CD14-positive monocyte (primary cell): ENCODE data around the gene KLF15. TPM values are rescaled to one million over a fixed set of nuclear protein-coding genes. Genes with fewer than 3 reads are reported as not detected.

Experiments used
- DNase-seq, 3 donors: peaks; one replicate each; pipeline ENCODE4 v3.0.0-alpha.2; 2011 to 2022
- H2AFZ ChIP-seq: 2 replicates; pipeline ENCODE4 v1.6.0; 2012; ENCODE audit warnings: mild to moderate bottlenecking, low read depth, low read length, inconsistent platforms; ENCODE audit not compliant: insufficient read depth, poor library complexity, severe bottlenecking
- H3K27ac ChIP-seq, 2 donors: 1 replicate in 1 of 2; 2 replicates in 1 of 2; pipeline ENCODE4 v1.5.1; 2012 to 2013; ENCODE audit warnings: low read length in 2 of 2, control low read depth in 1 of 2, inconsistent platforms in 1 of 2, low read depth in 1 of 2, mild to moderate bottlenecking in 1 of 2
- H3K27me3 ChIP-seq, 2 donors: one replicate each; pipeline versions ENCODE4 v1.6.0 to v1.6.1; 2011 to 2013; ENCODE audit warnings: low read length in 2 of 2; ENCODE audit not compliant: control insufficient read depth in 2 of 2, insufficient read depth in 2 of 2
- H3K36me3 ChIP-seq, 2 donors: replicated peaks in 1 of 2; 1 replicate in 1 of 2; 2 replicates in 1 of 2; pipeline versions ENCODE4 v1.5.1 to v1.6.1; 2012 to 2013; ENCODE audit warnings: low read length in 2 of 2, control low read depth in 1 of 2, inconsistent platforms in 1 of 2, mild to moderate bottlenecking in 1 of 2; ENCODE audit not compliant: insufficient read depth in 2 of 2, control insufficient read depth in 1 of 2
- H3K4me1 ChIP-seq, 2 donors: 1 replicate in 1 of 2; 2 replicates in 1 of 2; pipeline versions ENCODE4 v1.5.1 to v1.6.1; 2012 to 2013; ENCODE audit warnings: low read length in 2 of 2, control low read depth in 1 of 2, inconsistent platforms in 1 of 2, mild to moderate bottlenecking in 1 of 2, moderate library complexity in 1 of 2; ENCODE audit not compliant: insufficient read depth in 2 of 2, control insufficient read depth in 1 of 2
- H3K4me2 ChIP-seq: replicated peaks from 2 replicates; pipeline ENCODE3; 2012; ENCODE audit warnings: low read length, moderate library complexity, mild to moderate bottlenecking; ENCODE audit not compliant: poor library complexity, severe bottlenecking; ENCODE audit errors: extremely low read depth
- H3K4me3 ChIP-seq, 3 experiments: fragments of 200-600 bp in 1 of 3; sonication (generic) in 1 of 3; replicated peaks in 1 of 3; 1 replicate in 2 of 3; 2 replicates in 1 of 3; pipeline ENCODE4 v1.5.1; 2011 to 2013; ENCODE audit warnings: low read length in 3 of 3, mild to moderate bottlenecking in 3 of 3, control low read depth in 2 of 3, low read depth in 2 of 3, inconsistent platforms in 1 of 3, moderate library complexity in 1 of 3
- H3K79me2 ChIP-seq: 2 replicates; pipeline ENCODE4 v1.6.0; 2012; ENCODE audit warnings: mild to moderate bottlenecking, control low read depth, inconsistent platforms, low read length, moderate library complexity; ENCODE audit not compliant: insufficient read depth
- H3K9ac ChIP-seq: 2 replicates; pipeline ENCODE4 v1.6.0; 2017; ENCODE audit warnings: low read length, mild to moderate bottlenecking; ENCODE audit not compliant: insufficient read depth, poor library complexity, severe bottlenecking
- H3K9me3 ChIP-seq, 2 donors: replicated peaks in 1 of 2; 1 replicate in 1 of 2; 2 replicates in 1 of 2; pipeline versions ENCODE4 v1.5.1 to v1.6.1; 2012 to 2013; ENCODE audit warnings: low read length in 2 of 2, control low read depth in 1 of 2; ENCODE audit not compliant: control insufficient read depth in 1 of 2, insufficient read depth in 1 of 2
- H4K20me1 ChIP-seq: 2 replicates; pipeline ENCODE4 v1.6.0; 2012; ENCODE audit warnings: mild to moderate bottlenecking, low read length, control low read depth, moderate library complexity; ENCODE audit not compliant: insufficient read depth
- H3K27ac Mint-ChIP-seq, 7 donors: one replicate each; pipeline ENCODE4 v1.8.0; 2020; ENCODE audit warnings: mild to moderate bottlenecking in 7 of 7, mixed read lengths in 7 of 7, moderate library complexity in 6 of 7, inconsistent platforms in 2 of 7
- H3K27me3 Mint-ChIP-seq, 3 donors: one replicate each; pipeline ENCODE4 v1.8.0; 2021 to 2022; ENCODE audit warnings: low read depth in 3 of 3, mild to moderate bottlenecking in 3 of 3, mixed read lengths in 3 of 3, moderate library complexity in 3 of 3, inconsistent platforms in 1 of 3
- H3K36me3 Mint-ChIP-seq, 2 donors: one replicate each; pipeline ENCODE4 v1.8.0; 2020; ENCODE audit warnings: mixed read lengths in 2 of 2, inconsistent platforms in 1 of 2, mild to moderate bottlenecking in 1 of 2
- H3K4me1 Mint-ChIP-seq: one replicate; pipeline ENCODE4 v1.8.0; 2020; ENCODE audit warnings: mild to moderate bottlenecking, mixed read lengths
- H3K4me3 Mint-ChIP-seq, 2 donors: one replicate each; pipeline ENCODE4 v1.8.0; 2020; ENCODE audit warnings: mild to moderate bottlenecking in 2 of 2, mixed read lengths in 2 of 2, moderate library complexity in 1 of 2
- H3K9me3 Mint-ChIP-seq, 7 donors: one replicate each; pipeline ENCODE4 v1.8.0; 2020 to 2022; ENCODE audit warnings: mixed read lengths in 7 of 7, mild to moderate bottlenecking in 6 of 7, moderate library complexity in 6 of 7, inconsistent platforms in 2 of 7
- WGBS: methylation state at CpG from one replicate; pipeline ENCODE4 v1.1.5; 2013; ENCODE audit warnings: missing lambda C conversion rate; ENCODE audit not compliant: insufficient coverage; 5-methylcytosine and 5-hydroxymethylcytosine counted together
- intact Hi-C, 2 donors: fragments of 100-400 bp; cut with micrococcal nuclease; formaldehyde crosslinking; loops; one replicate each; pipeline versions ENCODE4 v1.15.0 to v1.15.1; 2023
- polyA plus RNA-seq, 3 donors: library from polyadenylated mRNA; depleted of rRNA in 1 of 3; unstranded in 2 of 3; stranded (reverse) in 1 of 3; fragments of 300-500 nt in 2 of 3; fragments of >200 nt in 1 of 3; fragmentation: Illumina TruSeq in 2 of 3; gene quantifications; 1 replicate in 2 of 3; 2 replicates in 1 of 3; pipeline ENCODE4 v1.2.3, GENCODE V29; 2012 to 2021
- TF ChIP-seq, protein P1 (sequence below): fragments of 200-600 bp; IDR thresholded peaks from one replicate; pipeline ENCODE4 v1.8.0; 2022; ENCODE audit warnings: antibody characterized with exemption, mild to moderate bottlenecking

KLF15 gene
- polyA plus RNA-seq, 3 donors: not detected

DNA sequence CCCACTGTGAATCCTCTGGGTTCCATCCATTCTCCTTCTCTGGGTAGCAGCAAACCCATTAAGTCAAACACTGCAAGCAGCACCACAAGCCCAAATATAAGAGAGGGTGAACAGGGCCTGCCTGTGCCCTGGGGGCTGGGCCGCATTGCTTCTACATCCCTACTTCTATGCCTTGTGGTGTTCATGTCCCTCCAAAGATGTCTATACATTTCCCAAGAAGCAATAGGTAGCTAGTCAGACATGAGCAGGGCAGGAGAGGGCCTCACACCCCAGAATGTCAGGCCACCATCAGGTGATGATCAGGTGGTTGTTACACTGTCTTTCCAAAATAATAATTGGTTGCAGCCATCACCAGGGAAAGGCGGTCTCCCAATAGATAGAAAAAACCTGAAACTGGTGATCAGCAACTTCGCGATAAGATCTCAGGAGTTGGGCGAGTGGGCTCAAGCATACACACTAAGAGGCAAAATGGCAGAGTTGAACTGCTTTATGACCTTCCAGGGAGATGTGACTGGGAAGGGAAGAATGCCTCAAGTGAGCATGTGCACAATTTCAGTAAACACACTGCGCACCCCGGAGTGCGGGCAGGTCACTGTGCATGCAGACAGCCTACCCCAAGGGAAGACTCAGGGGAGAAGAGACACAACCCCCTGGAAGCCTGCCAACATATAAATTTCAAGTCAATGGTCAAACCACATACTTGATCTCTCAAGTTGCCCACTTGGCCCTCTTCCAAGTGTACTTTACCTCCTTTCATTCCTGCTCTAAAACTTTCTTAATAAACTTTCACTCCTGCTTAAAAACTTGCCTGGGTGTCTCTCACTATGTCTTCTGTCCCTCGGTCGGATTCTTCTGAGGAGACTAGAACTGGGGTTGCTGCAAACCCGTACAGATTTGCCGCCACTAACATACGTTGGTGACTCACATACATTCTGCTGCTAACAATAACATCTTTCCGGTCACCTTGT, 39.9 kb downstream of the KLF15 start:
- intact Hi-C loops: no loop called here
- Histone ChIP-seq H3K27ac (no peak overlapping the region), H3K9me3 (peaks cover 0 to 2% of the 10 kb centered on the region in 2 donors), H3K27me3 (no peaks in the 10 kb centered on the region), H4K20me1 (no peaks in the 10 kb centered on the region), H3K9ac (no peak overlapping the region), H2AFZ (no peak overlapping the region), H3K36me3 (no peaks in the 10 kb centered on the region), H3K4me2 (no peak overlapping the region), H3K4me1 (no peaks in the 10 kb centered on the region), H3K4me3 (no peak overlapping the region), H3K79me2 (no peaks in the 10 kb centered on the region)
- TF ChIP-seq, protein P1, sequence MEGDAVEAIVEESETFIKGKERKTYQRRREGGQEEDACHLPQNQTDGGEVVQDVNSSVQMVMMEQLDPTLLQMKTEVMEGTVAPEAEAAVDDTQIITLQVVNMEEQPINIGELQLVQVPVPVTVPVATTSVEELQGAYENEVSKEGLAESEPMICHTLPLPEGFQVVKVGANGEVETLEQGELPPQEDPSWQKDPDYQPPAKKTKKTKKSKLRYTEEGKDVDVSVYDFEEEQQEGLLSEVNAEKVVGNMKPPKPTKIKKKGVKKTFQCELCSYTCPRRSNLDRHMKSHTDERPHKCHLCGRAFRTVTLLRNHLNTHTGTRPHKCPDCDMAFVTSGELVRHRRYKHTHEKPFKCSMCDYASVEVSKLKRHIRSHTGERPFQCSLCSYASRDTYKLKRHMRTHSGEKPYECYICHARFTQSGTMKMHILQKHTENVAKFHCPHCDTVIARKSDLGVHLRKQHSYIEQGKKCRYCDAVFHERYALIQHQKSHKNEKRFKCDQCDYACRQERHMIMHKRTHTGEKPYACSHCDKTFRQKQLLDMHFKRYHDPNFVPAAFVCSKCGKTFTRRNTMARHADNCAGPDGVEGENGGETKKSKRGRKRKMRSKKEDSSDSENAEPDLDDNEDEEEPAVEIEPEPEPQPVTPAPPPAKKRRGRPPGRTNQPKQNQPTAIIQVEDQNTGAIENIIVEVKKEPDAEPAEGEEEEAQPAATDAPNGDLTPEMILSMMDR: no peak
- WGBS: 94% methylated on average over 12 of the region's 14 CpGs
- Mint-ChIP-seq H3K27ac (no peak overlapping the region), H3K36me3 (no peaks in the 10 kb centered on the region), H3K9me3 (peaks cover 0 to 5% (median 3%) of the 10 kb centered on the region in 7 donors), H3K4me3 (no peak overlapping the region), H3K4me1 (no peaks in the 10 kb centered on the region), H3K27me3 (peaks cover 0 to 13% (median 4%) of the 10 kb centered on the region in 3 donors)
- no peak for DNase-seq

DNA sequence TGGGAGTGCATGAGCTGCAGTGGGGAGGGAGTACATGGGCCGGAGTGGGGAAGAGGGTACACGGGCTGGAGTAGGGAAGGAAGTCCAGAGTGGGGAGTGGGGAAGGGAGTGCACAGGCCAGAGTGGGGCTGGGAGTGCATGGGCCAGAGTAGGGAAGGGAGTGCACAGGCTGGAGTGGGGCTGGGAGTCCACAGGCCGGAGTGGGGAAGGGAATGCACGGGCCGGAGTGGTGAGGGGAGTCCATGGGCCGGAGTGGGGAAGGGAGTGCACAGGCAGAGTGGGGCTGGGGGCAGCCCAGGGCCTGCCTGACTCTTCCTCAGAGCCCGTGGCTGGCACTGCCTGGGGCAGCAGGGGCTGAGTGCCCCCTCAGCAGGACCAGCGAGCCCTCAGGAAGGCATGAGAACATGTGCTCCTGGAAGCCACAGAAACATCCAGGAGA, 40.7 kb downstream of the KLF15 start:
- no peak overlapping the region for H3K4me3 Mint-ChIP-seq
- H3K79me2 ChIP-seq: no peaks in the 10 kb centered on the region
- no peak overlapping the region for H3K9ac ChIP-seq
- no peaks in the 10 kb centered on the region for H3K27me3 ChIP-seq
- no peak overlapping the region for H2AFZ ChIP-seq
- H3K4me1 Mint-ChIP-seq: no peaks in the 10 kb centered on the region
- no peaks in the 10 kb centered on the region for H4K20me1 ChIP-seq
- H3K9me3 ChIP-seq: peaks cover 0 to 2% of the 10 kb centered on the region in 2 donors
- H3K27ac ChIP-seq: no peak overlapping the region
- no peak for DNase-seq
- H3K4me2 ChIP-seq: no peak overlapping the region
- no peak overlapping the region for H3K27ac Mint-ChIP-seq
- no peaks in the 10 kb centered on the region for H3K36me3 ChIP-seq
- TF ChIP-seq, protein P1: no peak
- H3K4me3 ChIP-seq: no peak overlapping the region
- H3K9me3 Mint-ChIP-seq: peaks cover 0 to 5% (median 3%) of the 10 kb centered on the region in 7 donors
- peaks cover 0 to 11% (median 6%) of the 10 kb centered on the region in 3 donors for H3K27me3 Mint-ChIP-seq
- WGBS: 90% methylated on average over 7 of the region's 8 CpGs
- H3K4me1 ChIP-seq: no peaks in the 10 kb centered on the region
- intact Hi-C loops: no loop called here
- no peaks in the 10 kb centered on the region for H3K36me3 Mint-ChIP-seq
